HG03432 (cell line): ENCODE results near the gene CLASP1.
A peak's percentile ranks its signal among the peaks of the same experiment; 100 is the strongest.
"Not testable (repeated sequence)": the region's sequence is repeated elsewhere in the genome, so short reads cannot be mapped to it uniquely, and the experiment has no call there.

Source experiments
- ATAC-seq: cut with Tn5 transposase; IDR thresholded peaks from one replicate; pipeline ENCODE4 v1.9.1; 2021; ENCODE audit warnings: mild to moderate bottlenecking, moderate library complexity; ENCODE audit not compliant: unreplicated experiment

CLASP1 gene

DNA sequence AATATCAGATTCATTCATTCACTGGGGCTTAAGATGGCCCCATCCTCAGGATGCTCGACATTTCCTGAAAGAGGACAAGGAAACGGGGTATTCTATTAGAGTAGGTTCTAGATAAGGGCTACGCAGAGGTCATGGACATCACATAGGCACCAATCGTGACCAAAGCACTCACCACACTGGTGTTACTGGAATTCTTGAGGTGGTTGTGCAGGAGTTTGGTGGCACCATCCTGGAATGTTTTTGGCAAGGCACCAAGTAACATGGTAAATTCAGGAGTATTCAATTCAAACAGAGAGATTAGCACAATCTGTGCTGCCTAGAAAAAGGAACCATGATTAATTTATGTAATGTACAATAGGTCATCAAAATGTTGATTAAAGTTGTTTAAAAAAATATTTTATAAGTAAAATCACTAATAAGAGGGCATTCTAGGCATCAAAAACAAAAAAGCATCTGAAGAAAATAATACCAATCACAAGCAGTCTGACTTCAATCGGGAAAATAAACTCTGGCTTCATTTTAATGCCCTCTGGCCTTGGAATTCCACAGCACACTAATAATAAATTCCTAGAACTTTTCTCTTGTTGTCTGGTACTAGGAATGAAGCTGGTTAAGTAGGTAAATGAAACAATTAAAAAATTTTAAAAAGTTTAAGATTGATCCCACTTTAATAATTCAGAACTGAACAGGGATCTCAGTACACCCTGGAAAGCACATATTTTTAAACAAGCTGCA, 261.5 kb downstream of the CLASP1 start:
- no peak for ATAC-seq

DNA sequence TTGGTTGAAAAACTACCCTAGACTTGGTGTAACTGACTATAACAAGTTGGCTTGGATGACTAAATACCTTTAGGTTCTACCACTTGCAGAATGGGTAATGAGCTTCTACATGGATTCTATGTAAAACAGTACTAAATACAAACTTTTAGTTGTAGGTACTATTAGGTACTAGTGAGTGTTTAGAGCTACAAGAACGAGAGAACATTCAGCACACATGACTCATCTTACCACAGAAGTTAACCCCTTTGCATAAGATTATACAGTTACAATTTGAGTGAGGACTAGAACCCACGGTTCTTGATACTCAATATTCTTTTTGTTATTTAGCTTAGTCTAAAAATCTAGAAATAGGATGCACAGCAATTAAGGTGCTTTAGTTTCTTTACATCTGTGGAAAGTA, 262.6 kb downstream of the CLASP1 start:
- no peak for ATAC-seq

DNA sequence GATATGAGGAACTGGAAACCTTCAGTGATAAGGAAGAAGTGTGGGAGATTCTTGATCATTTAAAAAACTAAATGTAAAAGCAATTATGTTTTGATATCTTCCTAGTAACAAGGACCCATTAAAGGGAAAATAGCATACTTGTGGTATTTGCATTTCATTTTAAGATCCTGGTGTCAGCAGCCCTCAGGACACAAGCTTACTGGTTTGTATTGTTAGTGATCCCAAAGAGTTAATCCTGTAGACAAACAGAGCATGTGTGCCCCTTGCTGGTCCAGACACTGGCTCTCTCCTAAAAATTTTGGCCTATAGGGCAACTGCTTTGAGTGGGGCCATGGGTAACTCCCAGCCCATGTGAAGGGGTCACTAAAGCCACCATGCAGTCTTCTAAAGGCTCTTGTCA, 263.2 kb downstream of the CLASP1 start:
- no peak for ATAC-seq

DNA sequence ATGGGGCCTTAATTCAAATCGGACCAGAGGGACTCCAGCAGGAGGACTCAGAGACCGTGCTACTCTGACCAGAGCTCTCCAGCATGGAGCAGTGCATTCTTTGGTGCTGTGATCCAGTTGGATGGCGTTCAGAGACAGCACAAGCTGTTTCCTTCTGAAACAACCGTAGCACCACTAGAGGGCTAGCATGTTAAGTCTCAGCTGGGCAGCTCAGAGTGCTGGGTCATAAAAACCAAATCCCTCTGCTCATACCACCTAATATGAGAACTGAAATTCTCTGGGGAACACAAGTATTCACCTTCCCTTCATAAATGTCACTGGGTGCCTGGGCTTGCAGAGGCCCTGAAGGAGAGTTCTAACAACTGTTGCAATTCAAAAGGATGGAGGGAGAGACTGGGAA, 266.5 kb downstream of the CLASP1 start:
- peak; percentile 39 for ATAC-seq

DNA sequence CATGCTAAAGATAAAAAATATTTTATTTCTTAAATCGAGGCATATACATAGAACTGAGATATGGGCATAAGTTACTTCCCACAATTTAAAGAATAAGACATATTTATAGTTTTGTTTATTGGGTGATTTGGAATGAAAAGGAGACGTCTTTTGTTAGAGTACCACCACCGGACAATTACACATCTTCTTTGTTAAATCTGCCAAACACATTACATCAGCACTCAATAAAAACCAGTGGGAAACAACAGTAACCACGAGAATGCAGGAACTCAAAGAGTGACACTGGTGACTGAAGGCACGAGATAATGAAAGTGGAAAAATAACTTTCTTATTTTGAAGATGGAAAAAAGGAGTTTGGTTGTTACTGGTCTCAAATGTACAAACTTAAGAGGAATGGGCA, 271.6 kb downstream of the CLASP1 start:
- ATAC-seq: no peak

DNA sequence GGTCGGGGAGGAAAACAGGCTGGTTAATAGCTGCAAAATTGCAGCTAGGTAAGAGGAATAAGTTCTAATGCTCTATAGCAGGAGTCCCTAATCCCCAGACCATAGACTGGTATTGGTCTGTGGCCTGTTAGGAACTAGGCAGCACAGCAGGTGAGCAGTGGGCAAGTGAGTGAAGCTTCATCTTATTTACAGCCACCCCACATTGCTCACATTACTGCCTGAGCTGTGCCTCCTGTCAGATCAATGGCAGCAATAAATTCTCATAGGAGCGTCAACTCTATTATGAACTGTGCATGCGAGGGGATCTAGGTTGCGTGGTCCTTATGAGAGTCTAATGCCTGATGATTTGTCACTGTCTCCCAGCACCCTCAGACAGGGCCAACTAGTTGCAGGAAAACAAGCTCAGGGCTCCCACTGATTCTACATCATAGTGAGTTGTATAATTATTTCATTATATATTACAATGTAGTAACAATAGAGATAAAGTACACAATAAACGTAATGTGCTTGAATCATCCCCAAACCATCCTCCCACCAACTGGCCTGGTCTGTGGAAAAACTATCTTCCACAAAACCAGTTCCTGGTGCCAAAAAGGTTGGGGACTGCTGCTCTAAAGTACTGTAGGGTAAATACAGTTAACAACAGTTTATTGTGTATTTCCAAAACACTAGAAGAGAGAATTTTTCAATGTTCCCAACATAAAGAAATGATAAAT, 272.6 kb downstream of the CLASP1 start:
- no peak for ATAC-seq

DNA sequence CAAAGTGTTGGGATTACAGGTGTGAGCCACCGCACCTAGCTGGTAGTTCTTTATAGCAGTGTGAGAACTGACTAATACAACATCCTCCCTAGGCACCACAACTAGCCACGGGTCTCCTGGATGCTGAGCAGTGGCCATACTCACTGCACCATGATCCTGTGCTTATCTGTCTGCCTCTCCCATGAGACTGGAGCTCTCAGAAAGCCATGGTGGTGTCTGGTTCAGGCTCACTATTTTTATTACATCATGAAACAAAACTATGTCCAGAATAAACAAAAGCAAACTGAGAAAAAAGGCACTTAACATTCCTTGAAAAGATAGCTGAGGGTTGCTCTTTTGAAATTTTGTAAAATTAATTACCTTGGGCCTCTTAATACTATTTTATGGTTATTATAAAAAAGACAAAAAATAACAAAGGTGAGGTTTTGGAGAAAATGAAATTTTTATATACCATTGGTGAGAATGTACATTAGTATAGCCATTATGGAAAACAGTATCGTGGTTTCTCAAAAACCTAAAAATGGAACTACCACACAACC, 273.6 kb downstream of the CLASP1 start:
- no peak for ATAC-seq

DNA sequence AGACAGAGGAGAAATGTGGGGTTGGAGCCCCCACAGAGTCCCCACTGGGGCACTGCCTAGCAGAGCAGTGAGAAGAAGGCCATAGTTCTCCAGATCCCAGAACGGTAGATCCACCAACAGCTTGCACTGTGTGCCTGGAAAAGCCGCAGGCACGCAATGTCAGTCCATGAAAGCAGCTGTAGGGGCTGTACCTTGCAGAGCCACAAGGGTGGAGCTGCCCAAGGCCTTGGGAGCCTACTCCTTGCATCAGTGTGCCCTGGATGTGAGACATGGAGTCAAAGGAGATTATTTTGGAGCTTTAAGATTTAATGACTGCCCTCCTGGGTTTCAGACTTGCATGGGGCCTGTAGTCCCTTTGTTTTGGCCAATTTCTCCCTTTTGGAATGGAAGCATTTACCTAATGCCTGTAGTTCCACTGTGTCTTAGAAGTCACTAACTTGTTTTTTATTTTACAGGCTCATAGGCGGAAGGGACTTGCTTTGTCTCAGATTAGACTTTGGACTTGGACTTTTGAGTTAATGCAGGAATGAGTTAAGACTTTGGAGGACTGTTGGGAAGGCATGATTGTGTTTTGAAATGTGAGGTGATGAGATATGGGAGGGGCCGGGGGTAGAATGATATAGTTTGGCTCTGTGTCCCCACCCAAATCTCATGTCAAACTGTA, 274.7 kb downstream of the CLASP1 start:
- not testable (repeated sequence) for ATAC-seq

DNA sequence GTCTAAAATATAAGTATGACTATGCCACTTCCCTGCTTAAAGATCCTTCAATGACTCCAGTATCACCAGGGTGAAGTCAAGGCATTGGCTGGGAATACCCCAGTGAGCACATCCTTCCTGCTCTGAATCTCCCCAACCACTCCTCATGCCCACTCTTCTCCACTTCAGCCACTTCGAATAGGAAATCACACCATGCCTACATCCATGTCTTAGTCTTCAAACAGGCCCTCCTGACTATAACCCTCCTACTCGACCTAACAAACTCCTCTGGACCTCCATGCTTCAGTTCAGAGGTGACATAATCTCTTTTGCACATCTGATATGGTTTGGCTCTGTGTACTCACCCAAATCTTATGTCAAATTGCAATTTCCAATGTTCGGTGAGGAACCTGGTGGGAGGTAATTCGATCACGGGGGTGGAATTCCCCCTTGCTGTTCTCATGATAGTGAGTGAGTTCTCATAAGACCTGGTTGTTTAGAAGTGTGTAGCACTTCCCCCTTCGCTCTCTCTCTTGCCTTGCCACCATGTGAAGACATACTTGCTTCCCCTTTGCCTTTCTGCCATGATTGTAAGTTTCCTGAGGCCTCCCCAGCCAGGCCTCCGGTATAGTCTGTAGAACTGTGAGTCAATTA, 276.4 kb downstream of the CLASP1 start:
- ATAC-seq: peak; percentile 58

DNA sequence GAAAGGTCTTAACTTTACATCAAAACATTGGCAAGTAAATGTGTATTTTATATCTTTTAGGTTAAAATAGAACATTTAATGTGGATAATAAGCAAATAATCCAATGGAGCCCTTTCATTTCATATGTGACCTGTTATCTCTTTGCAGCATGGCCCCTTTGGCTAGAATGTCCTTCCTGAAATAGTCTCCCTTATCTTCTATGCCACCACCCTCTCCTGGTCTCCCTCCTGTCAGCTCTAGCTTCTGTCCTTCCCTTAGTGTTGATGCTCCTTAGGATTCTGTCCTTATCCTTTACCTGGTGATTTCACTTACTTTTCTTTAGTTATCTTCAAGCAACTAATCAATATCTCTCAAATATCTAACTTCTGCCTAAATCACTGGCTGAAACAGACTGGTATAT, 277.2 kb downstream of the CLASP1 start:
- ATAC-seq: no peak

DNA sequence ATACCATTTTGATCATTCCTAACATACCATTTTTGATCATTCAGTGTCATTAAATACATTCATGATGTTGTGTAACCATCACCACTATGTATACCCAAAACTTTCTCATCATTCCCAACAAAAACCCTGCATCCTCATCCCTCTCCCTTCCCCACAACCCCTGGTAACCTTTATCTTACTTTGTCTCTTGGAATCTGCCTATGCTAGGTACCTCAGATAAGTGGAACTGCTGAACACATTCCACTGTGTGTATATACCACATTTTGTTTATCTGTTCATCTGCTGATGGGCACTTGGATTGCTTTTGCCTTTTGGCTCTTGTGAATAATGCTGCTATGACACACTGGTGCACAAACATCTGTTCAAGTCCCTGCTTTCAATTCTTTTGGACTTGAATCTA, 280.4 kb downstream of the CLASP1 start:
- no peak for ATAC-seq

DNA sequence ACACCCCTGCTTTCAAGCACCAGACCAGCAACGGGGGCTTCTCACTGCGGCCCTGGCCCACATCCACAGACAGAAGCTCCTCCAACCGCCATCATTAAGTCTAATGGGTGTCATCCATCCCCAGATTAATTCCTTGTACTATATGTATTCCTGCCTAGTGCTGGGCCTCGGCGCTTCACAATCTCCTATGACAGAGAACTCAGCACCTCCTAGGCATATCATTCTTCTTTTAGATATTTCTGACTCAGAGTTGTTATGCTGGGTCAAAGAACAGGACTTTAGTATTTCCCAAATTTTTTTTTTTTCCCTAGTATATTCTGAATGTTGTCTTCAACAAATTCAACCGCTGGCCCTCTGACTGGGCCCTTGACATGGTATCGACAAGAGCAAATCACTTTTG, 281.1 kb downstream of the CLASP1 start:
- ATAC-seq: no peak

DNA sequence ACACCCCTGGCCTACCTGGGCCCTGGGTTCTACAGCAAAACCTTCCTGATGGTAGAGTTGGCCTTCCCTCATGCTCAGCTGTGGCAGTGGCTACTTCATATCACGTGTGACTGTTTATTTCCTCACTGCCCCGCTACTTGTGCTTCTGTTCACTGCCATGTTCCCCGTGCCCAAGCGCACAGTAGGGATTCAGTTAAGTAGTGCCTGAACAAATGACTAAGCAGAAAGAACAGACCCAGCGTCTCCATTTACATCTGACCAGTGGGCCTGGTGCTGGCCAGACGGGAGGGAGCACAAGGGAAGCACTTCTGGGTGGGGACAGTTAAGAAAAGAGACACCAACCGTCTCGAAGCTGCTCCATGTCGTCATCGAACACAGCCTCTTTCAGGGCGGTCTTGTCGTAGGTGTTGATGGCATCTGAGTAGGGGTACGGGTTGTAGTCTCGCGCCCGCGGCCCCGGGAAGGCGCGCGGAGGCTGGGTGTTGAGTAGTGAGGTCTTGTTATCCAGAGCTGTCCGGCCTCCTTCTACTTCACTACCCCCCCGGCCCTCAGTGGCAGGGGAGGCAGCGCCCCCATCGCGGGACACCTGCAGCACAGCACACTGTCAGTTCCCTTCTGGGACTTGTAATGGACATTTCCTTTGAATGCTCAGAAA, 281.9 kb downstream of the CLASP1 start:
- no peak for ATAC-seq

DNA sequence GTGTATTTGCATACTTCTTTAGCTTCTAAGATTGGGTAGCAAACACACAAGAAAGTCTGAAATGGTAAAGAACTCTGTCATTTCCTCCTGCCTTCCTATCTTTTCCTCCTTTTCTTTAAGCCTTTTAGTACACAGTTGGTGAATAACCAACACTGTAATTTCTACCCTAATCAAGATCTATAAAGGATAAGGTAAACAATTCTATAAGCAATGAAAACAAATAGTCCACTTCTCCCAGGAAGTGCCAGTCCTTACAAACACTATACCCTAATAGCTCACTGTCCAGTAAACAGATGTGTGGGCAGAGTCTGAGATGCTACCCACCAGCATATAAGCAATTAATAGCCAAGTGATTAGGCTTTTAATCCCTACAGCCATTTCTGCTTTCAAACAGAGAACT, 283.2 kb downstream of the CLASP1 start:
- ATAC-seq: no peak

DNA sequence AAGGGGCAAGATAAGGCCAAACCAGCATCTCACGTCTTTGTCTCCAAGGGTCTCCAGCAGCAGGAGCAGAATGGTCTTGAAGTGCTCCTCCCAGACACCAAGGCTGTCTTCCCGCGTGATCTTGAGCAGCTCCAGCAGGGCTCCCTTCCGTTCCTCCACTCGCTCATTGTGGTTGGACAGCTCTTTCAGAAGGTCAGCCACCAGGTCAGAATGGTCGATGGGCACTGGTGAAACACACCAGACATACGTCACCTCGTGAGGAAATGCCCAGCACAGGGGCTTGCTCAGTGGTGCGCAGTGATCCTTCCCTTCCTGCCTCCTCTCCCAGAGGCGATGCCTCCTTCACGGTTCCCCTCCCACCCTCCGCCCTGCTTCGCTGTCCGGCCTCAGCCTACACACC, 284.2 kb downstream of the CLASP1 start:
- ATAC-seq: no peak

DNA sequence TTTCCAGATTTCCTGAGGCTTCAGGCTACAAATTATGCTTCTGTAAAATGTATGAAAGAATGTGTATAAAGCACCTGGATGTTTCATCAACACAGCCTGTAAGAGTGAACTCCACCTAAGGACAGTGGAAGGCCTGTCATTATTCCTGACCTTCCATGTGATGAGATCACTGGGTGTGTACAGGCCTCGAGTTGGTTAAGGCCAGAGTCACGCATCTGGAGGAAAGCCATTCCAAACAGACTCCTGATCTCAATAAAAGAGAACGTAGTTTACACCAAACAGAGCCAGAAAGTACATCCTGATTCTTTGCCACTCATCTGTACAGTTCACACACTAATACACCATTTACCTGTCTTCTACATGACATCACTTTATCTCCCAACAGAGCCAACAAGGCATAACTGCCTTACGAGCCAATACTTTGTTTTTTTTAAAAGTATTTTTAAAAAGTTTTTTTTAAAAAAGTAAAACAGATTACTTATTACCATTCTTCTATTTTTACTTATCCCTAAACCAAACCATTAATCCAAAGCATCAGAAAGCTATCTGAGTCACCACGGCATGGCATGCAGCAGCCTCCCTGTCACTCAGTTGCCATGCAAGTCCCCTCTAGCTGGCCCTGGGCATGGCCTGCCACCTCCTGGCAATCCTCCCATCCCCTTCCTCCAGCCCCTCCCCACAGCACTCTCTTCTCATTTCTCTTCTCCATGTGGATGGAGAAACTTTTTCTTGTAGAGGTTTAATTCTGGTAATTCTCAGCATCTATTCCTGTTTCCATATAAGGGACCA, 285.4 kb downstream of the CLASP1 start:
- no peak for ATAC-seq

DNA sequence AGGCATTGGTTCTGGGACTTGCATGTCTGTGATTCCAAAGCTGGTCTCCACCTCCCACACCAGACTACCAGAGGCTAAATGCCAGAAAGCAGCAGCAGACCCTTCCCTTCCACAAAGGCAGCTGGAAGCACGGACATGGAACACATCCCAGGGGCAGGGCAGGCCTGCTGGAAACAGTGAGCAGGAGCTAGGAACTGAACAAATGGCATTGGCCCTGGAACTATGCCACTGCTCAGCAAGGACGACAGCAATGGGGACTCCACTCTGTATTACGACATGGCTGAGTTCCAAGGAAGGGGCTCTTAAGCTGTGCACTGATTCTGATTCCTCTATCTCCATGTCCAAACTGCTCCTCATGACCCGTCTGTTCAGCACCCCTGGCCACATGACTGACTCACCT, 286.5 kb downstream of the CLASP1 start:
- ATAC-seq: no peak

DNA sequence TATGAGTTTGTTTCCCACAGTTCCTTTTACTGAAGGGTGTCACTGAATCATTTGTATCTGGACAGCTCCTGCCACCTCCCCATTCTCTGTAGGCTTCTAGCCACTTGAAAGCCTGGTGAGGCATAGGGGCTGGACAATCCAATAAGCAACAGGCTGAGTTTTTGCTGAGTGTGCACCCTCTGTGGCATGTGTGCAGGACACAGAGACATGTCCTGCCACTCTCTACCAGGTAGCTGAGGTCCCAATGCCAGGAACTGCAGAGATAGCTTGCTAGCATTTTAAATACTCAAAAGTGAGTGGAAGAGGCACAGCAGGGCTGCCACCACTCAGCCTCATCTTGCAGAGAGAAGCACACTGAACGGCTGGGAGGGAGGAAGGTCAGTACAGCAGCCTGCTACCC, 287.0 kb downstream of the CLASP1 start:
- ATAC-seq: no peak

DNA sequence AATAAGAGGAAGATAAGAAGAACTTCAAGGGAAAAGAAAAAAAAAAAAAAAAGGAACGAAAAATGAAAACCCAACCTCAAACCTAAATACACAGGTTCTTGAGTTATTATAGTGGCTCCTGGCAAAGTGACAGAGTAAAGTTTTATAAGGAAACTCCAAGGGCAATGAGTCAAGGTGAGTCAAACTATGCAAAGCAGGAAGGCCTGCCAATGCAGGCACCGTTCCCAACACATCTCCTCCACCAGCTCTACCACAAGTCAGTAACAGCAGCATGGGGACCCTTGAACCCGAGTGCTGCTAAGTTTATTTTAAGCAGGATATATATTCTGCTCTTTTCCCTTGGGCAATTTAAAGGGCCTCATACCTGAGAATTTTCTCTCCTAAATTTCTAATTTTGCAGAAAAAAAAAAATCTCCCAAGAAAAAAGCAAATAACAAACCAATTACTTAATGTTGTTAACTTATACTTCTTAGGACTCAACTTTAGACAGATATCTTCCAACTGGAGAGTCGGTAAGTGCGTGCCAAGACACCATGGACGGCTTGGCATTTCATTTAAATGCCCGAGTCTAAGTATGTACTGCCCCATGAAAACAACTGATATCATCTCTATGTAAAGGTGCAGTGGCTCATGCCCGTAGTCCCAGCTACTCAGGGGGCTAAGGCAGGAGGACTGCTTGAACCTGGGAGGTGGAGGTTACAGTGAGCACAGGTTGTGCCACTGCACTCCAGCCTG, 288.5 kb downstream of the CLASP1 start:
- no peak for ATAC-seq
